ENCODE data around the gene AZI2. TPM values are rescaled to one million over a fixed set of nuclear protein-coding genes. Genes with fewer than 3 reads are reported as not detected.

Gene AZI2
- total RNA-seq, 1 experiment from 2014 or later, result 31.3 TPM

DNA sequence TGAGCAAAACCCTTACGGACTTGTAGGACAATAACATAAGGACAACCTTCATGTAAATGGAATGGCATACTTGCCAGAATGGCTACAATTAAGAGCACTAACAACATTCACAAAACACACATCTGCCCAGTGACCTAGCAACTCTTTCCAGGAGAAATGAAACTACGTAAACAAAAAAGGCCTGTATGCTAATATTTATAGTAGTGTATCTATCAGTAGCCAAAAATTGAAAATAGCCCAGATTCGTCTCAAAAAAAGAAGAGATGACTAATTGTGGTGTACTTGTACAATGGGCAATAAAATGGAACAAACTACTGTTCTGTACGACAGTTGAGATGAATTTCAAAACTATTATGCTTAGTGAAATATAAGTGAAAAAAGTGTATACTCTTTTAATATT is 68.9 kb downstream of the AZI2 start:
- H3K27ac Mint-ChIP-seq, result no peak overlapping the region
- H3K9me3 Mint-ChIP-seq, result peaks cover 4% of the 10 kb centered on the region
- DNase-seq (ENCODE audit: low spot score) (no peak), ATAC-seq (no peak)
- TF ChIP-seq TCF7 (CRISPR knock-in tag; IDR thresholded peaks at IDR 0.05; ENCODE audit: low read depth) (no peak), SMAD3 (CRISPR knock-in tag; IDR thresholded peaks at IDR 0.05; ENCODE audit: borderline replicate concordance) (no peak), FOXK1 (CRISPR knock-in tag; IDR thresholded peaks at IDR 0.05) (no peak), IRF2 (CRISPR knock-in tag; IDR thresholded peaks at IDR 0.05; ENCODE audit: borderline replicate concordance, low read depth) (no peak), NR1H2 (CRISPR knock-in tag; IDR thresholded peaks at IDR 0.05) (no peak)
- TF ChIP-seq, protein P1, sequence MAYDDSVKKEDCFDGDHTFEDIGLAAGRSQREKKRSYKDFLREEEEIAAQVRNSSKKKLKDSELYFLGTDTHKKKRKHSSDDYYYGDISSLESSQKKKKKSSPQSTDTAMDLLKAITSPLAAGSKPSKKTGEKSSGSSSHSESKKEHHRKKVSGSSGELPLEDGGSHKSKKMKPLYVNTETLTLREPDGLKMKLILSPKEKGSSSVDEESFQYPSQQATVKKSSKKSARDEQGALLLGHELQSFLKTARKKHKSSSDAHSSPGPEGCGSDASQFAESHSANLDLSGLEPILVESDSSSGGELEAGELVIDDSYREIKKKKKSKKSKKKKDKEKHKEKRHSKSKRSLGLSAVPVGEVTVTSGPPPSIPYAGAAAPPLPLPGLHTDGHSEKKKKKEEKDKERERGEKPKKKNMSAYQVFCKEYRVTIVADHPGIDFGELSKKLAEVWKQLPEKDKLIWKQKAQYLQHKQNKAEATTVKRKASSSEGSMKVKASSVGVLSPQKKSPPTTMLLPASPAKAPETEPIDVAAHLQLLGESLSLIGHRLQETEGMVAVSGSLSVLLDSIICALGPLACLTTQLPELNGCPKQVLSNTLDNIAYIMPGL (CRISPR knock-in tag; IDR thresholded peaks at IDR 0.05), result no peak
- POLR2A ChIA-PET, result interaction anchor here (0.6 kb wide), 1 partner anchor 534 kb away, joined by 11 read pairs; no protein-coding TSS in a partner anchor
- H3K4me3 Mint-ChIP-seq, result no peak overlapping the region
- no peaks in the 10 kb centered on the region for H3K27me3 Mint-ChIP-seq (ENCODE audit: low read depth)
- H3K4me1 Mint-ChIP-seq, result peaks cover 6% of the 10 kb centered on the region; the same call in 1 of the 2 replicates
- H3K36me3 Mint-ChIP-seq, result peaks cover 8% of the 10 kb centered on the region
- CTCF ChIA-PET, result no interaction called here

DNA sequence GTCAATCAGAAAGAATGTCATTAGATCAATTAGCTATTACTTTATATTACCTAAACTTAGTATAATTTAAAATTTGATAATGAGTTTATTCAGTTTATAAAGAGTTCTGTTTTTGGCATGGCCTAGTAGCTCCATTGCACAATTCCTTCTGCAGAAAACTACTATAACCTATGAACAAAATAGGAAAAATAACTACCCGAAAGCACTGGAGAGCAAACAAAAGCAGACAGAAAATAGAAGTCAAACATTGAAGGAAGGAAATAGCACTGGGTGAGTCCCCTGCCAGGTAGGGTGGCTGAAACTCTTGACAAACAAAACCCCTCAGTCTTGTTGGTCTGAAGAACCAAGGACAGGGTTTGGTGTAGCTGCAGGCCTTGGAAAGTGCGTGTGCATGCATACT is 69.7 kb downstream of the AZI2 start:
- Mint-ChIP-seq H3K27me3 (ENCODE audit: low read depth) (no peaks in the 10 kb centered on the region), H3K4me3 (no peak overlapping the region), H3K27ac (no peak overlapping the region), H3K4me1 (peaks cover 9% of the 10 kb centered on the region; the same call in 1 of the 2 replicates), H3K9me3 (peaks cover 10% of the 10 kb centered on the region), H3K36me3 (peaks cover 14% of the 10 kb centered on the region)
- DNase-seq (ENCODE audit: low spot score) (no peak), ATAC-seq (no peak)
- POLR2A ChIA-PET, result no interaction called here
- CTCF ChIA-PET, result no interaction called here
- TF ChIP-seq, protein P2, sequence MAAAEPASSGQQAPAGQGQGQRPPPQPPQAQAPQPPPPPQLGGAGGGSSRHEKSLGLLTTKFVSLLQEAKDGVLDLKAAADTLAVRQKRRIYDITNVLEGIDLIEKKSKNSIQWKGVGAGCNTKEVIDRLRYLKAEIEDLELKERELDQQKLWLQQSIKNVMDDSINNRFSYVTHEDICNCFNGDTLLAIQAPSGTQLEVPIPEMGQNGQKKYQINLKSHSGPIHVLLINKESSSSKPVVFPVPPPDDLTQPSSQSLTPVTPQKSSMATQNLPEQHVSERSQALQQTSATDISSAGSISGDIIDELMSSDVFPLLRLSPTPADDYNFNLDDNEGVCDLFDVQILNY (CRISPR knock-in tag; IDR thresholded peaks at IDR 0.05), result no peak

DNA sequence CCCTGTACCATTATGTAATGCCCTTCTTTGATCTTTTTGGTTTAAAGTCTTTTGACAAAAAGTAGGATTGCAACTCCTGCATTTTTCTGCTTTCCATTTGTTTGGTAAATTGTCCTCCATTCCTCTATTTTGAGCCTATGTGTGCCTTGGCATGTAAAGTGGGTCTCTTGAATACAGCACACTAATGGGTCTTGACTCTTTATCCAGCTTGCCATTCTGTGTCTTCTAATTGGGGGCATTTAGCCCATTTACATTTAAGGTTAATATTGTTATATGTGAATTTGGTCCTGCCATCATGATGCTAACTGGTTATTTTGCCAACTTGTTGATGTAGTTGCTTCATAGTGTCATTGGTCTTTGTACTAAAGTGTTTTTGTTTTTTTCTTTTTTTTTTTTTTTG is 74.8 kb downstream of the AZI2 start:
- 0 out of 2 replicates have a peak, but pooled peaks cover 6% of the 10 kb centered on the region for H3K4me1 Mint-ChIP-seq
- H3K4me3 Mint-ChIP-seq, result no peak overlapping the region
- ChIA-PET CTCF (no interaction called here), POLR2A (interaction anchor here (0.7 kb wide), 1 partner anchor 32 kb away, joined by 3 read pairs; no protein-coding TSS in a partner anchor)
- H3K27ac Mint-ChIP-seq, result no peak overlapping the region
- TF ChIP-seq ZNF219 (CRISPR knock-in tag; IDR thresholded peaks at IDR 0.05; ENCODE audit: borderline replicate concordance) (no peak), ZNF423 (CRISPR knock-in tag; IDR thresholded peaks at IDR 0.05) (no peak), ZNF263 (CRISPR knock-in tag; IDR thresholded peaks at IDR 0.05; ENCODE audit: low read depth) (no peak), ZNF416 (CRISPR knock-in tag; IDR thresholded peaks at IDR 0.05) (no peak), MXD4 (CRISPR knock-in tag; IDR thresholded peaks at IDR 0.05; ENCODE audit: borderline replicate concordance) (no peak), SP1 (CRISPR knock-in tag; conservative IDR thresholded peaks at IDR 0.05) (no peak), ESRRA (CRISPR knock-in tag; IDR thresholded peaks at IDR 0.05; ENCODE audit: borderline replicate concordance) (no peak)
- TF ChIP-seq, protein P3, sequence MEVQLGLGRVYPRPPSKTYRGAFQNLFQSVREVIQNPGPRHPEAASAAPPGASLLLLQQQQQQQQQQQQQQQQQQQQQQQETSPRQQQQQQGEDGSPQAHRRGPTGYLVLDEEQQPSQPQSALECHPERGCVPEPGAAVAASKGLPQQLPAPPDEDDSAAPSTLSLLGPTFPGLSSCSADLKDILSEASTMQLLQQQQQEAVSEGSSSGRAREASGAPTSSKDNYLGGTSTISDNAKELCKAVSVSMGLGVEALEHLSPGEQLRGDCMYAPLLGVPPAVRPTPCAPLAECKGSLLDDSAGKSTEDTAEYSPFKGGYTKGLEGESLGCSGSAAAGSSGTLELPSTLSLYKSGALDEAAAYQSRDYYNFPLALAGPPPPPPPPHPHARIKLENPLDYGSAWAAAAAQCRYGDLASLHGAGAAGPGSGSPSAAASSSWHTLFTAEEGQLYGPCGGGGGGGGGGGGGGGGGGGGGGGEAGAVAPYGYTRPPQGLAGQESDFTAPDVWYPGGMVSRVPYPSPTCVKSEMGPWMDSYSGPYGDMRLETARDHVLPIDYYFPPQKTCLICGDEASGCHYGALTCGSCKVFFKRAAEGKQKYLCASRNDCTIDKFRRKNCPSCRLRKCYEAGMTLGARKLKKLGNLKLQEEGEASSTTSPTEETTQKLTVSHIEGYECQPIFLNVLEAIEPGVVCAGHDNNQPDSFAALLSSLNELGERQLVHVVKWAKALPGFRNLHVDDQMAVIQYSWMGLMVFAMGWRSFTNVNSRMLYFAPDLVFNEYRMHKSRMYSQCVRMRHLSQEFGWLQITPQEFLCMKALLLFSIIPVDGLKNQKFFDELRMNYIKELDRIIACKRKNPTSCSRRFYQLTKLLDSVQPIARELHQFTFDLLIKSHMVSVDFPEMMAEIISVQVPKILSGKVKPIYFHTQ (CRISPR knock-in tag; IDR thresholded peaks at IDR 0.05), result no peak
- peaks cover 61% of the 10 kb centered on the region for H3K36me3 Mint-ChIP-seq
- no peak for DNase-seq (ENCODE audit: low spot score)
- ATAC-seq, result no peak
- H3K9me3 Mint-ChIP-seq, result peaks cover 42% of the 10 kb centered on the region
- no peaks in the 10 kb centered on the region for H3K27me3 Mint-ChIP-seq (ENCODE audit: low read depth)

Other genes starting within 250 kb of the AZI2 start
- 25.3 to 29.6 TPM (median 26.4 TPM) in 3 replicates for gene CMC1, start 107.2 kb downstream of the AZI2 start, total RNA-seq (2021)
- 0.22 to 0.34 TPM (median 0.27 TPM) in 3 replicates for gene ZCWPW2, start 103 bp downstream of the AZI2 start, total RNA-seq (2021)